UCSD-AML1 (cell line): ENCODE results near the gene IRF3.

Experiments
- DNase-seq: peaks from one replicate; lab custom pipeline; 2025; ENCODE audit not compliant: unreplicated experiment; lab: John Stamatoyannopoulos, UW

The IRF3 gene

GRCh38 chr19:49687566-49688316 lies 22.1 kb upstream of the IRF3 start:
- no peak for DNase-seq

- no peak for DNase-seq
Observed at GRCh38 chr19:49687150-49687549, 21.5 kb upstream of the IRF3 start.

GRCh38 chr19:49686503-49687088 lies 20.9 kb upstream of the IRF3 start:
- no peak for DNase-seq

- no peak for DNase-seq
Observed at GRCh38 chr19:49685845-49686332, 20.2 kb upstream of the IRF3 start.

GRCh38 chr19:49684983-49685553 lies 19.4 kb upstream of the IRF3 start:
- DNase-seq, result no peak

- DNase-seq, result peak; percentile 27
Observed at GRCh38 chr19:49684251-49684982, 18.8 kb upstream of the IRF3 start.

GRCh38 chr19:49683814-49684250 lies 18.2 kb upstream of the IRF3 start:
- DNase-seq, result no peak

GRCh38 chr19:49682274-49682673 lies 16.6 kb upstream of the IRF3 start:
- DNase-seq, result no peak

- DNase-seq, result no peak
Observed at GRCh38 chr19:49681830-49682229, 16.2 kb upstream of the IRF3 start.

GRCh38 chr19:49680421-49681351 lies 15.0 kb upstream of the IRF3 start:
- peak; percentile 89 for DNase-seq

GRCh38 chr19:49679771-49680413 lies 14.2 kb upstream of the IRF3 start:
- no peak for DNase-seq

GRCh38 chr19:49678985-49679770 lies 13.5 kb upstream of the IRF3 start:
- no peak for DNase-seq

GRCh38 chr19:49677901-49678674 lies 12.4 kb upstream of the IRF3 start:
- DNase-seq, result peak; percentile 80

GRCh38 chr19:49677231-49677900 lies 11.7 kb upstream of the IRF3 start, which contains the start of gene PRMT1:
TSS of gene PRMT1 (plus strand) at chr19:49677271. CDS start at chr19:49677281, 10 bp downstream.
- DNase-seq, result peak; percentile 66

- DNase-seq, result peak; percentile 100
Observed at GRCh38 chr19:49676784-49677230, 11.2 kb upstream of the IRF3 start.

GRCh38 chr19:49676136-49676783 lies 10.6 kb upstream of the IRF3 start:
- no peak for DNase-seq
